Neural cell (in vitro differentiated cells): Measurements from ENCODE around the gene PRG3. TPM values are rescaled to one million over a fixed set of nuclear protein-coding genes. Genes with fewer than 3 reads are reported as not detected.
A peak's percentile ranks its signal among the peaks of the same experiment; 100 is the strongest.

Experiments
- H2AFZ ChIP-seq: fragments of 200-600, 300-800 bp; sonication (generic), shearing (Covaris generic); 2 replicates; pipeline ENCODE4 v1.6.0; 2014; ENCODE audit warnings: low read depth, mild to moderate bottlenecking, antibody characterized with exemption, low read length, moderate library complexity
- H3F3A ChIP-seq: fragments of 200-600 bp; shearing (Covaris generic); 2 replicates; pipeline ENCODE4 v1.6.1; 2016; ENCODE audit warnings: mild to moderate bottlenecking, moderate library complexity, mixed read lengths, antibody characterized with exemption, low read length; ENCODE audit not compliant: insufficient read depth, poor library complexity, severe bottlenecking
- H3K27ac ChIP-seq: fragments of 200-600, 300-800 bp; sonication (generic), shearing (Covaris generic); 2 replicates; pipeline ENCODE4 v1.5.1; 2014; ENCODE audit warnings: mild to moderate bottlenecking, low read length, moderate library complexity
- H3K27me3 ChIP-seq: fragments of 300-800, 200-600 bp; sonication (generic), shearing (Covaris generic); 2 replicates; pipeline ENCODE4 v1.6.0; 2014; ENCODE audit warnings: mild to moderate bottlenecking, low read depth, low read length, moderate library complexity; ENCODE audit not compliant: insufficient read depth
- H3K36me3 ChIP-seq: fragments of 300-800, 200-600 bp; sonication (generic), shearing (Covaris generic); 2 replicates; pipeline ENCODE4 v1.5.1; 2014; ENCODE audit warnings: mild to moderate bottlenecking, antibody characterized with exemption, low read length, moderate library complexity; ENCODE audit not compliant: insufficient read depth
- H3K4me2 ChIP-seq: fragments of 300-800, 200-600 bp; sonication (generic), shearing (Covaris generic); 2 replicates; pipeline ENCODE4 v1.6.0; 2014; ENCODE audit warnings: mild to moderate bottlenecking, low read length
- H3K4me3 ChIP-seq: fragments of 300-800, 200-600 bp; sonication (generic), shearing (Covaris generic); 2 replicates; pipeline ENCODE4 v1.5.1; 2014; ENCODE audit warnings: mild to moderate bottlenecking, low read length, moderate library complexity
- H3K79me2 ChIP-seq: fragments of 200-600 bp; shearing (Covaris generic); replicated peaks from 2 replicates; pipeline ENCODE4 v1.6.0; 2014; ENCODE audit warnings: mild to moderate bottlenecking, low read length, moderate library complexity; ENCODE audit not compliant: insufficient read depth
- H3K9ac ChIP-seq: fragments of 300-800, 200-600 bp; sonication (generic), shearing (Covaris generic); 2 replicates; pipeline ENCODE4 v1.6.1; 2016; ENCODE audit warnings: mild to moderate bottlenecking, low read length, mixed read lengths
- H3K9me2 ChIP-seq: fragments of 200-600 bp; shearing (Covaris generic); 2 replicates; pipeline ENCODE4 v1.6.1; 2016; ENCODE audit warnings: mild to moderate bottlenecking, low read length, mixed read lengths; ENCODE audit not compliant: insufficient read depth
- H3K9me3 ChIP-seq: fragments of 200-600, 300-800 bp; sonication (generic), shearing (Covaris generic); 2 replicates; pipeline ENCODE4 v1.6.1; 2016; ENCODE audit warnings: mild to moderate bottlenecking, mixed run types, low read length, moderate library complexity, mixed read lengths
- H4K20me1 ChIP-seq: fragments of 200-600 bp; shearing (Covaris generic); 2 replicates; pipeline ENCODE4 v1.6.1; 2016; ENCODE audit warnings: mild to moderate bottlenecking, mixed run types; ENCODE audit not compliant: insufficient read depth
- CTCF ChIP-seq: fragments of 450-650 bp; IDR thresholded peaks from 2 replicates; pipeline ENCODE4 v1.5.1; 2014; ENCODE audit warnings: antibody characterized with exemption, mild to moderate bottlenecking, moderate library complexity; ENCODE audit not compliant: poor library complexity, severe bottlenecking
- EP300 ChIP-seq: fragments of 450-650 bp; conservative IDR thresholded peaks from 2 replicates; pipeline ENCODE4 v1.6.1; 2014; ENCODE audit warnings: antibody characterized with exemption, mild to moderate bottlenecking, moderate library complexity; ENCODE audit not compliant: poor library complexity, severe bottlenecking
- EZH2 ChIP-seq: fragments of 200-600, 300-800 bp; shearing (Covaris generic), sonication (generic); IDR thresholded peaks from 2 replicates; pipeline ENCODE4 v1.6.1; 2014; ENCODE audit warnings: antibody characterized with exemption, low read length, borderline replicate concordance, mild to moderate bottlenecking; ENCODE audit not compliant: insufficient read depth, poor library complexity, severe bottlenecking
- MXI1 ChIP-seq: fragments of 450-650 bp; conservative IDR thresholded peaks from 2 replicates; pipeline ENCODE4 v1.6.1; 2014; ENCODE audit warnings: antibody characterized with exemption, mild to moderate bottlenecking; ENCODE audit not compliant: poor library complexity, severe bottlenecking
- POLR2AphosphoS5 ChIP-seq: IDR thresholded peaks from 2 replicates; pipeline ENCODE4 v1.6.1; 2012
- RAD21 ChIP-seq: fragments of 450-650 bp; conservative IDR thresholded peaks from 2 replicates; pipeline ENCODE4 v1.6.1; 2014; ENCODE audit warnings: antibody characterized with exemption, mild to moderate bottlenecking, moderate library complexity
- REST ChIP-seq: IDR thresholded peaks from 2 replicates; pipeline ENCODE4 v1.6.1; 2012; ENCODE audit warnings: borderline replicate concordance
- SMC3 ChIP-seq: fragments of 450-650 bp; conservative IDR thresholded peaks from 2 replicates; pipeline ENCODE4 v1.6.1; 2014; ENCODE audit warnings: antibody characterized with exemption, mild to moderate bottlenecking, moderate library complexity; ENCODE audit not compliant: poor library complexity
- TAF1 ChIP-seq: IDR thresholded peaks from 2 replicates; pipeline ENCODE4 v1.6.1; 2012; ENCODE audit warnings: low read depth
- polyA plus RNA-seq: library from polyadenylated mRNA; depleted of rRNA; stranded (reverse); fragments of >200 nt; gene quantifications from 2 replicates; pipeline ENCODE4 v1.2.3, GENCODE V29; 2014

The PRG3 gene
- polyA plus RNA-seq, 1 donor from 2014 or later, result not detected

GRCh38 chr11:57343825-57344224 is 37.1 kb downstream of the PRG3 start:
- Histone ChIP-seq H3K27me3 (no peaks in the 10 kb centered on the region), H3K36me3 (no peaks in the 10 kb centered on the region), H2AFZ (no peak overlapping the region), H3K9ac (peak overlapping the region; percentile 27), H3K4me3 (no peak overlapping the region), H3F3A (no peaks in the 10 kb centered on the region), H3K9me3 (no peaks in the 10 kb centered on the region), H3K79me2 (no peaks in the 10 kb centered on the region), H3K9me2 (no peaks in the 10 kb centered on the region), H3K27ac (no peak overlapping the region), H3K4me2 (no peak overlapping the region), H4K20me1 (no peaks in the 10 kb centered on the region)
- TF ChIP-seq TAF1 (no peak), EZH2 (no peak), REST (no peak), EP300 (no peak), SMC3 (no peak), POLR2AphosphoS5 (no peak), CTCF (no peak), RAD21 (no peak), MXI1 (no peak)

- no peaks in the 10 kb centered on the region for H3K9me3 ChIP-seq
- no peak overlapping the region for H3K27ac ChIP-seq
- no peaks in the 10 kb centered on the region for H3K36me3 ChIP-seq
- H4K20me1 ChIP-seq, result no peaks in the 10 kb centered on the region
- no peak overlapping the region for H3K4me3 ChIP-seq
- H3K9me2 ChIP-seq, result no peaks in the 10 kb centered on the region
- no peak overlapping the region for H3K9ac ChIP-seq
- TF ChIP-seq TAF1 (no peak), SMC3 (no peak), EP300 (no peak), EZH2 (no peak), POLR2AphosphoS5 (no peak), RAD21 (no peak), MXI1 (no peak), REST (no peak), CTCF (no peak)
- no peak overlapping the region for H2AFZ ChIP-seq
- H3K79me2 ChIP-seq, result no peaks in the 10 kb centered on the region
- H3F3A ChIP-seq, result no peaks in the 10 kb centered on the region
- no peak overlapping the region for H3K4me2 ChIP-seq
- H3K27me3 ChIP-seq, result no peaks in the 10 kb centered on the region
Measured at GRCh38 chr11:57342702-57343101, 38.2 kb downstream of the PRG3 start.
